WTC11 (cell line): ENCODE data around the gene DHX30. TPM values are rescaled to one million over a fixed set of nuclear protein-coding genes. Genes with fewer than 3 reads are reported as not detected.

Experiments
- ELF4 ChIP-seq: sonication (generic); formaldehyde crosslinking; IDR thresholded peaks from 2 replicates; pipeline ENCODE4 v1.8.1; 2022; ENCODE audit warnings: low read depth, mild to moderate bottlenecking, moderate library complexity, missing genetic modification reagents
- microRNA-seq: library from miRNA; unstranded; fragments of <30 nt; microRNA quantifications from one replicate; pipeline ENCODE4 v1.2.0, GENCODE V29; 2022; ENCODE audit warnings: borderline number of aligned reads
- total RNA-seq: library from RNA; stranded (reverse); gene quantifications from 3 replicates; pipeline ENCODE4 v1.2.3, GENCODE V29; 2021

Gene DHX30
- total RNA-seq, 1 experiment from 2014 or later = 98.1 TPM

DNA sequence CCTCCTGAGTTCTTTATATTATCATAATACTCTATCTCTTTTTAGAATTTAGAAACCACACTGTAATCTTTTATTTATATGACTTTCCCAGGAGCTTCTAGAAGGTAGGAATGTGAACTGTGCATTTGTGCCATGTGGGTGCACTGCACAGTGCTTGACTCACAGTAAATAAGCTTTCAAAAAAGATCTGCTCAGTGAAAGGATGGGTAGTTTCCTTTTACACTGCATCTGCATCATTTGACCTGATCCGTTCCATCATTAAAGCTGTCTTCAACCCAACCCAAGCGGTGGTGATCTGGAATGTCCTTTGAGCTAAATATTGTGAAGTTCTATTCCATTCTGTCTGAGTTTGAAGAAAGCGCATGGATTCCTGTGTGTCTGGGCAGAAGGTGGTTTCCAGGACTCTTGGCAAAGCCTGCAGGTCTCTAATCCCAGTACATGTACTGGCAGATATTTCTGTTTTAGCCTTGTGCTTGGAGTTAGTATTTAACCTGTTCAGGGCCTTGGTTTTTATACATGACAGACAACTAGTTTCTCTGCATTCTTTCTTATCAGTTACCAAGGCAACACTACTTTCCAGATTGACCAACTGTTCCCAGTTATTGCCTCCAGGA, 96.7 kb downstream of the DHX30 start (continued):
- TF ChIP-seq ELF4 = no peak
- TF ChIP-seq, all 79 proteins: peak for 0

Small RNAs within 50 kb of the gene (microRNA-seq; reads per million reads assigned to microRNA genes)
- 80.0 reads per million, percentile 61 among the genes with 10 or more reads in this experiment for gene MIR1226

Other genes starting within 250 kb of the DHX30 start
- 3.3 to 4.4 TPM (median 3.7 TPM) in 3 replicates for gene CSPG5, start 224.3 kb upstream of the DHX30 start, total RNA-seq
- gene SMARCC1, start 21.2 kb upstream of the DHX30 start, total RNA-seq = 237 to 249 TPM (median 243 TPM) in 3 replicates
- 164 to 199 TPM (median 171 TPM) in 3 replicates for gene MAP4, start 213.3 kb downstream of the DHX30 start, total RNA-seq